ENCODE data around the gene TCTN3. TPM values are rescaled to one million over a fixed set of nuclear protein-coding genes. Genes with fewer than 3 reads are reported as not detected.
A peak's percentile ranks its signal among the peaks of the same experiment; 100 is the strongest.
"Not testable (repeated sequence)": the region's sequence is repeated elsewhere in the genome, so short reads cannot be mapped to it uniquely, and the experiment has no call there.

Gene TCTN3
- total RNA-seq, 2 donors from 2014 or later: 53.5 to 57.7 TPM

GRCh38 chr10:95729323-95730055 lies 35.8 kb upstream of the TCTN3 start:
- TF ChIP-seq, protein P1, sequence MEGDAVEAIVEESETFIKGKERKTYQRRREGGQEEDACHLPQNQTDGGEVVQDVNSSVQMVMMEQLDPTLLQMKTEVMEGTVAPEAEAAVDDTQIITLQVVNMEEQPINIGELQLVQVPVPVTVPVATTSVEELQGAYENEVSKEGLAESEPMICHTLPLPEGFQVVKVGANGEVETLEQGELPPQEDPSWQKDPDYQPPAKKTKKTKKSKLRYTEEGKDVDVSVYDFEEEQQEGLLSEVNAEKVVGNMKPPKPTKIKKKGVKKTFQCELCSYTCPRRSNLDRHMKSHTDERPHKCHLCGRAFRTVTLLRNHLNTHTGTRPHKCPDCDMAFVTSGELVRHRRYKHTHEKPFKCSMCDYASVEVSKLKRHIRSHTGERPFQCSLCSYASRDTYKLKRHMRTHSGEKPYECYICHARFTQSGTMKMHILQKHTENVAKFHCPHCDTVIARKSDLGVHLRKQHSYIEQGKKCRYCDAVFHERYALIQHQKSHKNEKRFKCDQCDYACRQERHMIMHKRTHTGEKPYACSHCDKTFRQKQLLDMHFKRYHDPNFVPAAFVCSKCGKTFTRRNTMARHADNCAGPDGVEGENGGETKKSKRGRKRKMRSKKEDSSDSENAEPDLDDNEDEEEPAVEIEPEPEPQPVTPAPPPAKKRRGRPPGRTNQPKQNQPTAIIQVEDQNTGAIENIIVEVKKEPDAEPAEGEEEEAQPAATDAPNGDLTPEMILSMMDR (conservative IDR thresholded peaks at IDR 0.05): no peak
- Mint-ChIP-seq H3K4me1 (peaks cover 2% of the 10 kb centered on the region), H3K36me3 (ENCODE audit: low read depth) (no peaks in the 10 kb centered on the region), H3K27ac (no peak overlapping the region), H3K4me3 (no peak overlapping the region), H3K27me3 (ENCODE audit: insufficient read depth) (peaks cover 9% of the 10 kb centered on the region), H3K9me3 (peaks cover 38% of the 10 kb centered on the region)
- no peak overlapping the region for H3K27ac ChIP-seq (ENCODE audit: low read depth, low read length)
- WGBS, 2 experiments (ENCODE audit: insufficient coverage in 1 of 2, insufficient read length in 1 of 2): 87 to 94% methylated on average over 3 of the region's 3 CpGs
- DNase-seq: no peak
- no peaks in the 10 kb centered on the region for H3K36me3 ChIP-seq (ENCODE audit: control insufficient read depth, insufficient read depth, low read length)
- H3K27me3 ChIP-seq (ENCODE audit: control insufficient read depth, insufficient read depth, low read length, poor library complexity, severe bottlenecking): no peaks in the 10 kb centered on the region
- peak overlapping the region; percentile 18 for H3K4me3 ChIP-seq (ENCODE audit: low read length)
- H3K9ac ChIP-seq (ENCODE audit: extremely low read depth, low read length, poor library complexity, severe bottlenecking): no peak overlapping the region
- H3K9me3 ChIP-seq (ENCODE audit: control insufficient read depth, low read length): peaks cover 44% of the 10 kb centered on the region
- H3K4me1 ChIP-seq (ENCODE audit: control insufficient read depth, insufficient read depth, low read length): no peaks in the 10 kb centered on the region

DNA sequence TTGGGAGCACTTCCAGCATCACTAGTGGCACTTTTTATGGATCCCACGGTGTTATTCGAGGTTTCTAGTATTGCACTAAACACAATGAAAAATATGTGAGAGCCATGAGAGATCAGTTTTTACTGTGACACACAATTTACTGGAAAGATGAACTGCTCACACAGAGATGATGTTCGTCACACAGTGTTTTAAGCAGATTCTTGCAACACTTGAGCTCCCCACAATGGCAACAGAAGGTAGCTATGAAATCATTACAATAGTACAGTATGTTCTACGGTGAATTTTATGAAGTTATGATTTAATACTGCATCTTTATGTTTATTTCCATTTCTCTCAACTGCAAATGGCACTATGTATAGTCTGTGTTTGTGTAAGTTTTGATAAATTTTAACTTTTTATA lies 34.8 kb upstream of the TCTN3 start:
- Histone ChIP-seq H3K4me1 (ENCODE audit: control insufficient read depth, insufficient read depth, low read length) (no peaks in the 10 kb centered on the region), H3K9me3 (ENCODE audit: control insufficient read depth, low read length) (peaks cover 37% of the 10 kb centered on the region), H3K27ac (ENCODE audit: low read depth, low read length) (no peak overlapping the region), H3K9ac (ENCODE audit: extremely low read depth, low read length, poor library complexity, severe bottlenecking) (no peak overlapping the region), H3K36me3 (ENCODE audit: control insufficient read depth, insufficient read depth, low read length) (no peaks in the 10 kb centered on the region), H3K4me3 (ENCODE audit: low read length) (no peak overlapping the region), H3K27me3 (ENCODE audit: control insufficient read depth, insufficient read depth, low read length, poor library complexity, severe bottlenecking) (no peaks in the 10 kb centered on the region)
- DNase-seq: no peak
- TF ChIP-seq, protein P1 (conservative IDR thresholded peaks at IDR 0.05): no peak
- H3K27ac Mint-ChIP-seq: no peak overlapping the region
- H3K9me3 Mint-ChIP-seq: peaks cover 32% of the 10 kb centered on the region
- H3K36me3 Mint-ChIP-seq (ENCODE audit: low read depth): no peaks in the 10 kb centered on the region
- H3K4me3 Mint-ChIP-seq: no peak overlapping the region
- 86 to 93% methylated on average over 3 of the region's 4 CpGs for WGBS, 2 experiments (ENCODE audit: insufficient coverage in 1 of 2, insufficient read length in 1 of 2)
- H3K4me1 Mint-ChIP-seq: peaks cover 2% of the 10 kb centered on the region
- peaks cover 5% of the 10 kb centered on the region for H3K27me3 Mint-ChIP-seq (ENCODE audit: insufficient read depth)

DNA sequence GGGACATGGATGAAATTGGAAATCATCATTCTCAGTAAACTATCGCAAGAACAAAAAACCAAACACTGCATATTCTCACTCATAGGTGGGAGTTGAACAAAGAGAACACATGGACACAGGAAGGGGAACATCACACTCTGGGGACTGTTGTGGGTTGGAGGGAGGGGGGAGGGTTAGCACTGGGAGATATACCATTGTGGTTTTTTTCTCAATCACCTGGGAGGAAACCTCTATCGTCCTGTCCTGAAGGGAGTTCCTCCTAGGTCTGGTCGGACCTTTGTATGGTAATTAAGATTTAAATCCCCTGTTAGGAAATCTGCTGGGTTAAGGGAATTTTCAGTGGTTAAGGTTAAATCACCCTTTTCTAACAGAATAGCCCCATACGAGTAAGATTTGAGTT lies 28.8 kb upstream of the TCTN3 start:
- DNase-seq; H3K27ac Mint-ChIP-seq; H3K27ac ChIP-seq (ENCODE audit: low read depth, low read length); H3K36me3 ChIP-seq (ENCODE audit: control insufficient read depth, insufficient read depth, low read length); H3K4me3 ChIP-seq (ENCODE audit: low read length); H3K4me1 ChIP-seq (ENCODE audit: control insufficient read depth, insufficient read depth, low read length); H3K36me3 Mint-ChIP-seq (ENCODE audit: low read depth); H3K9ac ChIP-seq (ENCODE audit: extremely low read depth, low read length, poor library complexity, severe bottlenecking); H3K27me3 Mint-ChIP-seq (ENCODE audit: insufficient read depth); H3K9me3 ChIP-seq (ENCODE audit: control insufficient read depth, low read length); H3K27me3 ChIP-seq (ENCODE audit: control insufficient read depth, insufficient read depth, low read length, poor library complexity, severe bottlenecking); H3K4me1 Mint-ChIP-seq; H3K4me3 Mint-ChIP-seq: not testable (repeated sequence)
- peaks cover 15% of the 10 kb centered on the region for H3K9me3 Mint-ChIP-seq
- 89% methylated on average over 3 of the region's 4 CpGs; no CpG with 5 or more reads in 1 of the 2 experiments for WGBS, 2 experiments (ENCODE audit: insufficient coverage in 1 of 2, insufficient read length in 1 of 2)

GRCh38 chr10:95720745-95721144 lies 27.0 kb upstream of the TCTN3 start:
- H3K4me3 Mint-ChIP-seq; H3K36me3 Mint-ChIP-seq (ENCODE audit: low read depth); DNase-seq; H3K27ac ChIP-seq (ENCODE audit: low read depth, low read length); H3K27me3 ChIP-seq (ENCODE audit: control insufficient read depth, insufficient read depth, low read length, poor library complexity, severe bottlenecking); H3K27me3 Mint-ChIP-seq (ENCODE audit: insufficient read depth); H3K9ac ChIP-seq (ENCODE audit: extremely low read depth, low read length, poor library complexity, severe bottlenecking); H3K4me1 Mint-ChIP-seq; H3K27ac Mint-ChIP-seq; H3K4me1 ChIP-seq (ENCODE audit: control insufficient read depth, insufficient read depth, low read length); H3K9me3 ChIP-seq (ENCODE audit: control insufficient read depth, low read length); H3K36me3 ChIP-seq (ENCODE audit: control insufficient read depth, insufficient read depth, low read length); H3K4me3 ChIP-seq (ENCODE audit: low read length): not testable (repeated sequence)
- 88 to 92% methylated on average over 3 to 7 of the region's 7 CpGs for WGBS, 2 experiments (ENCODE audit: insufficient coverage in 1 of 2, insufficient read length in 1 of 2)
- peaks cover 15% of the 10 kb centered on the region for H3K9me3 Mint-ChIP-seq

All from endodermal cell (in vitro differentiated cells).